OCI-LY1 (cell line): ENCODE measurements around the gene AKIP1.

Experiments
- EZH2 ChIP-seq: fragments of 200-600 bp; sonication (generic), shearing (Covaris generic); IDR thresholded peaks from 2 replicates; pipeline ENCODE4 v1.8.0; 2017; ENCODE audit warnings: borderline replicate concordance, mixed run types, mild to moderate bottlenecking, antibody characterized with exemption, low read length, moderate library complexity, mixed read lengths
- TF ChIP-seq, protein P1 (sequence below): fragments of 200-600 bp; sonication (generic), shearing (Covaris generic); IDR thresholded peaks from 2 replicates; pipeline ENCODE4 v1.5.1; 2017; ENCODE audit warnings: mild to moderate bottlenecking, antibody characterized with exemption, low read length, moderate library complexity, mixed read lengths

DNA sequence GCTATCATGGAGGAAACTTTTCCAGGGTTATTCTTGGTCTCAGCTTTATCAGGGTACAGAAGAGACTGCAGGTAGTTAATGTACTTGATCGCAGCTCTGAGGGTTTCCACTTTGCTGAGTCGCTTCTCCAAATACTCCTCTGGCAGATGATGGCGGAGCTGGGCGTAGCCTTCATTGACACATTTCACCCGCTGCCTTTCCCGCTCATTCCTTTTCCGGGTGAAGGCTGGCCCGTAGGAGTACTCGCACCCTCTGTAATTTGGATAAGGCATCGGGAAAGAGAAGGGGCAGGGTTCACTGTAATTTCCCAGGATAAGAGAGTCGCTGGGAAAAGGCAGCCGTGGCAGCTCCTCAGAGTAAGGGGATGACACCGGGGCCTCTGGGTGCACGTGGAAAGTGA, 26.7 kb downstream of the AKIP1 start:
- TF ChIP-seq, protein P1, sequence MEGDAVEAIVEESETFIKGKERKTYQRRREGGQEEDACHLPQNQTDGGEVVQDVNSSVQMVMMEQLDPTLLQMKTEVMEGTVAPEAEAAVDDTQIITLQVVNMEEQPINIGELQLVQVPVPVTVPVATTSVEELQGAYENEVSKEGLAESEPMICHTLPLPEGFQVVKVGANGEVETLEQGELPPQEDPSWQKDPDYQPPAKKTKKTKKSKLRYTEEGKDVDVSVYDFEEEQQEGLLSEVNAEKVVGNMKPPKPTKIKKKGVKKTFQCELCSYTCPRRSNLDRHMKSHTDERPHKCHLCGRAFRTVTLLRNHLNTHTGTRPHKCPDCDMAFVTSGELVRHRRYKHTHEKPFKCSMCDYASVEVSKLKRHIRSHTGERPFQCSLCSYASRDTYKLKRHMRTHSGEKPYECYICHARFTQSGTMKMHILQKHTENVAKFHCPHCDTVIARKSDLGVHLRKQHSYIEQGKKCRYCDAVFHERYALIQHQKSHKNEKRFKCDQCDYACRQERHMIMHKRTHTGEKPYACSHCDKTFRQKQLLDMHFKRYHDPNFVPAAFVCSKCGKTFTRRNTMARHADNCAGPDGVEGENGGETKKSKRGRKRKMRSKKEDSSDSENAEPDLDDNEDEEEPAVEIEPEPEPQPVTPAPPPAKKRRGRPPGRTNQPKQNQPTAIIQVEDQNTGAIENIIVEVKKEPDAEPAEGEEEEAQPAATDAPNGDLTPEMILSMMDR = no peak
- TF ChIP-seq EZH2 = no peak
